HG02885 (cell line): Measurements from ENCODE around the gene NCBP1.
"Not testable (repeated sequence)": the region's sequence is repeated elsewhere in the genome, so short reads cannot be mapped to it uniquely, and the experiment has no call there.

Experiments used
- ATAC-seq: cut with Tn5 transposase; IDR thresholded peaks from one replicate; pipeline ENCODE4 v1.9.1; 2021; ENCODE audit warnings: mild to moderate bottlenecking; ENCODE audit not compliant: unreplicated experiment, poor library complexity

The NCBP1 gene

GRCh38 chr9:97666907-97667686, 33.5 kb downstream of the NCBP1 start:
- ATAC-seq = no peak

DNA sequence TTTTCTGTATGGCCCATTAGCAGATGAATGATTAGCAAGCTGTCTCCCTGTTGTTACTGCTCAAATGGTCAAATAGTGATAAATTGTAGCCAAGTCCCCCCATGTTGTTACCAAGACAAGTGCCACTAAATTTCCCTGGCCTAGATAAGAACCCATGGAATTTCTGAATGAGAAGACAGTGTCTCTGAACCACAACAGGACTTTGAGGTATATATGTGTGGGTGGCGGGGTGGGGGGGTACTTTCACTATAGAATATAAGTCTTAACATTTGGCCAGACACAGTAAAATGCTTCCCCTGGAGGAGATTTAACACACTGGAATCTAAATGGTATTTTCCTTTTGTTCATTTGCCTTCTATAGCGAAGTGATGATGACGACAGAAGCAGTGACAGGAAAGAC, 34.9 kb downstream of the NCBP1 start:
- no peak for ATAC-seq

DNA sequence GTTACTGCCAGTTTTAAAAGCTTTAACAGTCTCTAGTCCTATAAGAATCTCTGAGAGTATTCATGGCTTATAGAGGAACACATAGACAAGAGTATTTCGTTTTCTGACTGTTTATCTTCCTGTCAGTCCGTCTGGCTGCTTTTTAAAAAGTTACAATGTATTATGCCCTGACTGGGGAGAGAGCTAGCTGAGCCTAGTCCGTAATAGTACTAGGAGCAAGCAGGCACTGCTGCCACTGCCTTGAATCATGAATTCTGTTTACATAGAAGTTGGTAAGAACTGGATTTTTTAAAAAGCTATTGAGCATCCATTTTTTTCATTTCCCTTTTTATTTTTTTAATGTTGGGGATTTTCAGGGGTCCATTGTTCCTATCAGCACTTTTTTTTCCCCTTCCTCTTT, 37.0 kb downstream of the NCBP1 start:
- no peak for ATAC-seq

DNA sequence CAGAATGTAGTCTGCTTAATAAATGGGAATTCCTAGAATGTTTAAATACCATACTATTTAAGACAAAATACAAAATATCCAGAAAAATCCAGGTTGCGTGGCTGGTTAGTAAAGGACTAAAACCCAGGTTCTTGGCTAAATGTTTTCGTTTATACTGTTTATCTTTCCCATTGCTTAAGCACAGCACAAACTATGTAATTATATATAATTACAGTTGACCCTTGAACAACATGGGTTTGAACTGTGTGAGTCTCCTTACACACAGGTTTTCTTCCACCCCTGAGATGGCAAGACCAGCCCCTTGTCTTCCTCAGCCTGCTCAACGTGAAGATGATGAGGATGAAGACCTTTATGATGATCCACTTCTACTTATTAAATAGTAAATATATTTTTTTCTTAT, 38.8 kb downstream of the NCBP1 start:
- ATAC-seq = no peak

GRCh38 chr9:97673922-97674321, 40.3 kb downstream of the NCBP1 start:
- ATAC-seq = no peak

- ATAC-seq = peak; percentile 79
These were observed 42.0 kb downstream of the NCBP1 start for GRCh38 chr9:97675655-97676054.

DNA sequence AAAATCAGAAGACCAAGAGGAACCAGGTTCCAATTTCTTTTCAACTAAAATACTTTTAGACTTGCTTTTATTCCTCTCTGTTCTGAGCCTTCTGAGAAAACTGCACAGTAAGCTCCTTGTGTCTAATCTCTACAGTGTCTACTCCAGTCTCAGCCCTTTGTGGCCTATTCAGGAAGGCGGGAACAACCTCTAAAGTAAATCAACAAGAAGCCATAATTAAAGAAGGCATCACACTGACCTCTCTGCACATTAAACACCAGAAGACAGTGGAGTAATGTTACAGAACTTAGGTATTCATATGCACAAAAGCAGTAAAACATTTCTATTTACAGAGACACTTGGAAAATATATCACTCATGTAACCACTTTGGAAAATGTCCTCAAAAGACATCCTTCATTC, 48.6 kb downstream of the NCBP1 start:
- no peak for ATAC-seq

- ATAC-seq = no peak
These were observed 55.0 kb downstream of the NCBP1 start for GRCh38 chr9:97688654-97689053.

- ATAC-seq = no peak
These were observed 56.0 kb downstream of the NCBP1 start for GRCh38 chr9:97689401-97690180.

GRCh38 chr9:97694769-97695168, 61.1 kb downstream of the NCBP1 start:
- no peak for ATAC-seq

DNA sequence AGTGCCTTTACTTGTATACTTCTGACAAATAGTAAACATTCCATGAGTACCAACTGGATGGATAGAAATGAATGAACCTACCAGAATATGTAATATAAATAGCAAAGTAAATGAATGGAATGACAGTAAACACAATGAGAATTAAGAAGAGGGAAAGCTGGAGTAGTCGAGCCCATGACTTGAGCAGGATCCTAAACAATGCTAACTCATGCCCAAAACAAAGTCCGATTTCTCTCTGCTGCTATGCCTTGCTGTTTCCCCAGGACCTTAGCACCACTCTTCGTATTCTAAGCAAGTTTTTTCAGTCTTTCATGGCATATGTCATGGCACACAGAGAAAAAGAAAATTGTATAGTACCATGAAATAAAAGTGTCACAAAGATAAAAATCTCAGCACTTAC, 61.8 kb downstream of the NCBP1 start:
- ATAC-seq = no peak

DNA sequence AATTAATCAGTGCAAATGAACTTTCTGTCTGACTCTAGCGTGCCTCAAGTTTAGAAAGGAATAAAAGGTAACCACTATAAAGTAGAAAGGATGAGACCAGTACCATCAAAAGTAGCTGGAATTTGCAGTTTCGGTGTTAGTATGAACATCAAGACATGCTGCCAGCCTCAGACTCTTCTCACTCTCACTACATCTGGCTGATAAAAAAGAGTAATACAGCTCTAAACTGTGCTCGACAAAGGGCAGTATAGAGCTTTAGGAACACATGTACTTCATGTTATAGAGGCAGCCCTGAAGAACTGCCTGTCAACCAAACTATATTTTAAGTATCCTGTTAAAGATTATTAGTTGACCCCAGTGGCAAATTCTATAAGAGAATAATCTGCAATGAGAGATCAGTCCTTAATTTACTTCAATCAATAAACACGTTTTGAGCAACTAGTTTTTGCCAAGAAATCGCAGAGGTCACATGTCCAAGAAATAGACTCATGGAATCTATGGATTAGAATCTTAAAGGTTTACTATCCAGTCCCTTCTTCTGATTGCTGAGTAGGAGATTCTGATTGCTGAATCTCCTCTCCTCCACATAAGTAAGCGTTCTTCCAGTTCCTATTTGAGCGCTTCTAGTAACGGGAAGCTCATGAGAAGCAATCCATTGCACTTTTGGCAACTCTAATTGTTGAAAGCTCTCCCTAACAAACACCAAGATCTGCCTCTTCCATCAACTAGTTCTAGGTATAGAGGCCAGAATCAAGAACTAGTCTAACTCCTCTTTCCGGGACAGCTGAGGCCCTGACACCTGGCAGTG, 62.6 kb downstream of the NCBP1 start:
- no peak for ATAC-seq

DNA sequence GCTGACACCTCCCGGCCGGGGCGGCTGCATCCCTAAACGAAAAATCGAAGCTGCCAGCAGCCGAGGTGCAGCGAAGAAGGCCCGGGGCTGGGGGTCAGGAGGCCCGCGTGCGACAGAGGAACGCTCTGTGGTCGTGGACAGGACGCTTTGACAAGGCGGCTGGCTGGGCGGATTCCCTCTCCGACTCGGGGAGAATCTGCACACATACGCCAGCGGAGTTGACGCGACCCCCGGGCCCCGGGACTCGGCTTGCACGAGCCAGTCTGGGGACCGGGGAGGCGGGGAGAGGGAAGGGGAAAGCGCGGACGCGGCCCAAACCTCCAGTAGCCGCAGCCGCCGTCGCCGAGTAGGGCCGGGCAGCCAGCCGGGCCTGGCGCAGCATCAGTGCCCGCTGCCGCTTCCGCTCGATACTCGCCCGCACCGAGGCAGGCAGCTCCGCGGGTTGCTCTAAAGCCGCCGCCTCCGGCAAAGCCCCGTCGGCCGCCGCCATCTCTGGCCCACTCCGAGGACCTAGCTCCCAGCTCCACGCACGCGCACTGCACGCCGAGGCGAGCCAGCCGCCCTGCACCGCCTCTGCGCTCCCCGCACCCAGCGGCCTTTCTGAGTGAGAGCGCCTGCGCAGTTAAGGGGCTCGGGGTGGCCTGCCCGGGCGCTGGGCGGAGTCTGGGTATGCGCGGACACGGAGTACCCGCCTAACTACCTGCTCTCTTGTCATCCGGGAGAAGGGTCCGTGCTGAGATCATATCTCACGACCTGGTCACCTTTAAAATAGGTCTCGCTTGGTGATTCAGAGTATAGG, 63.4 kb downstream of the NCBP1 start, which contains the start of gene XPA:
TSS of gene XPA (minus strand) at position 538 of the 799 bp plus-strand sequence. CDS start at position 490, 48 bp downstream.
- peak; percentile 87 for ATAC-seq

DNA sequence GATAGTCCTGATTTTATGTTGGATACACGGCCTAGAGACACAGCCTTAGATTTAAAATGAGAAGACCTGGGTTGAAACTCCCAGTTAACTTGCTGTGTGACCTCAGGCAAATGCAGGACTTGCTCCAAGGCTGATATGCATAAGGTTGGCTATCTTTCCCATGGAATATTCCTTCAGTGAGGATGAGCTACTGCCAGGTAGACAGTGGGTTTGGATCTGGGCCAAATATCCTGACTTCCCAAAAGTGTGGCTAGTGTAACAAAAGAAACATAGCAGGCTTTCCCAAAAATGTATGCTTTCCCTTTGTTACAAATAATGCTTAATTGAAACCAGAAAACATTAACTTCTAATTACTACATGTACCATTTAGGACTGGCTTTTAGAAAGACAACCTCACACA, 64.2 kb downstream of the NCBP1 start:
- ATAC-seq = no peak

DNA sequence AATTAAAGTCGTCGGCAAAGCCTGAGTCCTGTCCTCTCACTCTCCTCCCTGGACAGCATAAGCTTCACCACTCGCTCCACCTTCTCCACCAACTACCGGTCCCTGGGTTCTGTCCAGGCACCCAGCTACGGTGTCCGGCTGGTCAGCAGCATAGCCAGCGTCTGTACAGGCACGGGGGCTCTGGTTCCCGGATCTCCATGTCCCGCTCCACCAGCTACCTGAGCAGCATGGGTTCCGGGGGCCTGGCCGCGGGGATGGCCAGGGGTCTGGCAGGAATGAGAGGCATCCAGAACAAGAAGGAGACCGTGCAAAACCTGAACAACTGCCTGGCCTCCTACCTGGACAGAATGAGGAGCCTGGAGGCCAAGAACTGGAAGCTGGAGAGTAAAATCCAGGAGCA, 65.2 kb downstream of the NCBP1 start:
- no peak for ATAC-seq

GRCh38 chr9:97699281-97699680, 65.7 kb downstream of the NCBP1 start:
- not testable (repeated sequence) for ATAC-seq

DNA sequence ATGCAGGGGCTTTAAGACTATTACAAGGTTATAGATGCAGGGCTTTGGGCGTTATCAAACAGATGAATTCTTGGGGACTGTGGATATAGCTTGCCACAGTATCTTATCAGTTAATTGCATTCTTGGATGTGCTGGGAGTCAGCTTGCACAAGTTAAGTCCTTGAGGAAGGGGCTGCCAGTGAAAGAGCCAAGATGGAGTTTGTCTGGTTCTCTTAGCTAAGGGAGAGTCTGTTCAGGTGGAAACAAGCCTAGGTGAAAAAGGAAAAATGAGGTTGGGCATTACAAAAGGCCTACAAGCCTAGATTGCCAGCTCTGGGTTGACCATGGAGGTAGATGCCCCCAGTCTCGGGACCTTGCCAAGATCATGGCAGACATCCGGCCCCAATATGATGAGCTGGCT, 66.2 kb downstream of the NCBP1 start:
- ATAC-seq = not testable (repeated sequence)

GRCh38 chr9:97703437-97704344, 70.1 kb downstream of the NCBP1 start:
- no peak for ATAC-seq

DNA sequence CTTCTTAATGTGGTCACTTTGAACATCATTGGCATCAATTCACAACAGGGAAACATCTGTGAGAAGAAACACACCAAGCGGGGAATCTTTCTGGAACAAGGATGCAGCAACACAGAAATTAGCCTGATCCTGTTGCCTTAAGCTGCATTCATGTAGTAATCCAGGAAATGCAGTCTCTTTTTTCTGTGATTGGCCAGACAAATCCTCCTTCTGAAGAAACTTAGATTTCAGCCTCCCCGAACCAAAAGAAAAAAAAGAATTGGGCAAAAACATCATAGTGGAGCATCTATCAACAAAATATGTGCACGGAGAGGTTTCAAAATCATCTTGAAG, 70.7 kb downstream of the NCBP1 start:
- no peak for ATAC-seq
